ENCODE results near the gene SARDH.

GRCh38 chr9:133647148-133647547 lies 91.0 kb downstream of the SARDH start:
- TF ChIP-seq CTCF (IDR thresholded peaks at IDR 0.05), result no peak
- TF ChIP-seq POLR2AphosphoS5 (IDR thresholded peaks at IDR 0.05), result no peak
